Measurements from ENCODE around the gene SPATA24. TPM values are rescaled to one million over a fixed set of nuclear protein-coding genes. Genes with fewer than 3 reads are reported as not detected.

The SPATA24 gene
- total and polyA plus RNA-seq, 2 of the 13 experiments (the other 11 are each of a cell fraction or from before 2014, with no cell fraction given): 6.0 to 11.1 TPM

- no peak for TF ChIP-seq ZNF512 (CRISPR knock-in tag; IDR thresholded peaks at IDR 0.05)
- peak in 1 of 2 experiments; percentile 24; a peak in 1 of 4 replicates for TF ChIP-seq EP300 (IDR thresholded peaks at IDR 0.05; ENCODE audit: low read depth in 2 of 2, low read length in 2 of 2)
- TF ChIP-seq EP300 (CRISPR knock-in tag; IDR thresholded peaks at IDR 0.05; ENCODE audit: borderline replicate concordance): no peak
- no peak for TF ChIP-seq CHD2 (IDR thresholded peaks at IDR 0.05; ENCODE audit: low read depth, low read length)
- no peak for TF ChIP-seq ZNF556 (CRISPR knock-in tag; IDR thresholded peaks at IDR 0.05; ENCODE audit: borderline replicate concordance)
- TF ChIP-seq NFKBIZ (CRISPR knock-in tag; IDR thresholded peaks at IDR 0.05): 0 out of 2 replicates have a peak, but pooled peaks have one; percentile 35
- 0 out of 2 replicates have a peak, but pooled peaks have one; percentile 24 for TF ChIP-seq ZNF281 (CRISPR knock-in tag; IDR thresholded peaks at IDR 0.05; ENCODE audit: borderline replicate concordance)
- TF ChIP-seq MIER3 (CRISPR knock-in tag; IDR thresholded peaks at IDR 0.05; ENCODE audit: borderline replicate concordance): peak; percentile 43; the same call in 1 of the 2 replicates
- peak; percentile 57; the same call in 1 of the 2 replicates for TF ChIP-seq GATAD2A (CRISPR knock-in tag; IDR thresholded peaks at IDR 0.05)
- TF ChIP-seq SP5 (CRISPR knock-in tag; IDR thresholded peaks at IDR 0.05; ENCODE audit: borderline replicate concordance, low read depth): peak; percentile 86; the same call in 1 of the 2 replicates
- TF ChIP-seq ATF3 (CRISPR knock-in tag; IDR thresholded peaks at IDR 0.05): no peak
- TF ChIP-seq BRCA1 (CRISPR knock-in tag; IDR thresholded peaks at IDR 0.05): no peak
- no peak for TF ChIP-seq DNMT1 (CRISPR knock-in tag; IDR thresholded peaks at IDR 0.05)
- TF ChIP-seq GATA4 (IDR thresholded peaks at IDR 0.05; ENCODE audit: borderline replicate concordance, low read depth): no peak
- TF ChIP-seq NR2F2 (IDR thresholded peaks at IDR 0.05; ENCODE audit: borderline replicate concordance, low read depth): no peak
- TF ChIP-seq GABPB1 (CRISPR knock-in tag; IDR thresholded peaks at IDR 0.05): peak; percentile 42
- no peak for TF ChIP-seq FUBP1 (CRISPR knock-in tag; IDR thresholded peaks at IDR 0.05; ENCODE audit: borderline replicate concordance)
- TF ChIP-seq ATM (IDR thresholded peaks at IDR 0.05; ENCODE audit: borderline replicate concordance): no peak
- no peak for TF ChIP-seq SATB2 (CRISPR knock-in tag; IDR thresholded peaks at IDR 0.05)
- TF ChIP-seq NFATC3 (CRISPR knock-in tag; IDR thresholded peaks at IDR 0.05): no peak
- TF ChIP-seq ZNF547 (CRISPR knock-in tag; IDR thresholded peaks at IDR 0.05): 0 out of 2 replicates have a peak, but pooled peaks have one; percentile 19
These were observed 15.6 kb downstream of the SPATA24 start (continued) for GRCh38 chr5:139388198-139388821.

All from HepG2 (cell line).